ENCODE data around the gene HACD1. TPM values are rescaled to one million over a fixed set of nuclear protein-coding genes. Genes with fewer than 3 reads are reported as not detected.
"Not testable (repeated sequence)": the region's sequence is repeated elsewhere in the genome, so short reads cannot be mapped to it uniquely, and the experiment has no call there.

The HACD1 gene
- total RNA-seq, 2 experiments from 2014 or later = 0.47 to 0.69 TPM

DNA sequence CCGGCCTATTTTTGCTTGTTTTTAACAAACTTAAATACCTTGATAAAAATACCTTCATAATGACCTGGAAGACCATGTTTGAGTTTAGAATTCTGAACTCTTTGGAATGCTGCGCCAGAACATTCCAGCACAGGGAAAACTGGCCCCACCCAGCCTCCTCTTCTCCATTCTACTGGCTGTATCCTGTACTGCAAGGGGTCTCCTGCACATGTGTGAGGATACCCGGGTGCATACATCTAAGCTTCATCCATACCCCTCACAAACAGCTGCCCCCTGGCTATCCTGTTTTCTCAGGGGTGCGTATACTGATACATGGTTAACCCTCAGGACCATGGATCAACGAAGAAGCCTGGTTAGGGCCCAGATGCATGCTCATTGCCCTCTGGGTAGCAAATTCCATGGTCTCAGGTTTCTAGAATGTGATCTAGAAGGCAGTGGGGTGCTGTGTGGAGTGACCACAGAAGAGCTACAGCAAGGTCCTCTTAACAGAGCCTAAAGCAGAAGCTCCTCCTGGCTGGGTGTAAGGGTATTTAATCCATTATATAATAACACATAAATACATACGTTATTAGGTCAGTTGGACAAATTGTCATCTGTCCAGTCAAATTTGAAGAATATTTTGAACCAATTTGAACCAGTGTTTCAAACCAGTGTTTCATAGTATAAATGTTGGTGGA, 26.1 kb downstream of the HACD1 start:
- ChIA-PET POLR2A (no interaction called here), CTCF (no interaction called here)
- Mint-ChIP-seq H3K4me3 (no peak overlapping the region), H3K36me3 (ENCODE audit: low read depth) (no peaks in the 10 kb centered on the region), H3K27me3 (peaks cover 5% of the 10 kb centered on the region), H3K4me1 (peaks cover 3% of the 10 kb centered on the region), H3K9me3 (no peaks in the 10 kb centered on the region), H3K27ac (no peak overlapping the region)
- no peak for DNase-seq

DNA sequence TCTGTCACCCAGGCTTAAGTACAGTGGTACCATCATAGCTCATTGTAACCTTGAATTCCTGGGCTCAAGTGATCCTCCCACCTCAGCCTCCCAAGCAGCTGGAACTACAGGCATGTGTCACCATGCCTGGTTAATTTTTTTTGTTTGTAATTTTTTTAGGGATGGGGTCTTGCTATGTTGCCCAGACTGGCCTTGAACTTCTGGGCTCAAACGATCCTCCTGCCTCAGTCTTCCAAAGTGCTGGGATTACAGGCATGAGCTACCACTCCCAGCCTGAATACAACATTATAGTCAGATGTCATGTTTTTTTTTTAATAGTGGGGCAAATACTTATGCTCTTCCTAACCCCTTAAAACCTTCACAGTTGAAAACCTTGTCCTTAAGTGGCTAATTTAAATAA, 27.9 kb downstream of the HACD1 start:
- H3K27ac Mint-ChIP-seq; DNase-seq; H3K27me3 Mint-ChIP-seq; H3K36me3 Mint-ChIP-seq (ENCODE audit: low read depth); POLR2A ChIA-PET; H3K4me1 Mint-ChIP-seq; H3K4me3 Mint-ChIP-seq; H3K9me3 Mint-ChIP-seq: not testable (repeated sequence)
- CTCF ChIA-PET = interaction anchor here (1.0 kb wide), 1 partner anchor 16 kb away, joined by 3 read pairs; no protein-coding TSS in a partner anchor

DNA sequence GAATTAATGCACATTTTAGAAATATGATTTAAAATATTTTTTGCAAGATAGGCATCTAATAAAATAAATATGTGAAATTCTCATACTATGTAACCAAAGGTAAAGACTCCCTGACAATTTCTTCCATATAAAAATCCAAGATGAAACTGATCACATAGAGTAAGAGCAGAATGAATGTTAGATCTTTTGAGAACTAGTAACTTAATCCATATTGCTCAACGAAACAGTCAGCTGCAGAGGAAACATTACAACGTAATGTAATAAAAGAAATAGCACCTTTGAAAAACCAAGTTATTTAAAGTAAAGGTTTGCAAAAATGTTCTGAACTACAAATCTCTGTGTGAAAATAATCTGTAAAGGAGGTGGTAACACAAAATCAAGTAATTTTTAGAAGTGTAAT, 28.8 kb downstream of the HACD1 start:
- H3K27me3 Mint-ChIP-seq = peaks cover 7% of the 10 kb centered on the region
- ChIA-PET CTCF (no interaction called here), POLR2A (no interaction called here)
- peaks cover 3% of the 10 kb centered on the region for H3K4me1 Mint-ChIP-seq
- no peak for DNase-seq
- no peaks in the 10 kb centered on the region for H3K9me3 Mint-ChIP-seq
- H3K36me3 Mint-ChIP-seq (ENCODE audit: low read depth) = no peaks in the 10 kb centered on the region
- H3K27ac Mint-ChIP-seq = no peak overlapping the region
- no peak overlapping the region for H3K4me3 Mint-ChIP-seq

DNA sequence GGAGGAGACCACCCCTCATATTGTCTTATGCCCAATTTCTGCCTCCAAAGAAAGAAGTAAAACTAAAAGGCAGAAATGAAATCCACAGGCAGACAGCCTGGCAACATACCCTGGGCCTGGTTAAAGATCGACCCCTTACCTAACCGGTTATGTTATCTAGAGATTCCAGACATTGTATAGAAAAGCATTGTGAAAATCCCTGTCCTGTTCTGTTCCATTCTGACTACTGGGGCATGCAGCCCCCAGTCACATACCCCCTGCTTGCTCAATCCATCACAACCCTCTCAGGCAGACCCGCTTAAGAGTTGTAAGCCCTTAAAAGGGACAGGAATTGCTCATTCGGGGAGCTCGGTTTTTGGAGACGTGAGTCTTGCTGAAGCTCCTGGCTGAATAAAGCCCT, 29.9 kb downstream of the HACD1 start:
- CTCF ChIA-PET; H3K27me3 Mint-ChIP-seq; H3K36me3 Mint-ChIP-seq (ENCODE audit: low read depth); H3K27ac Mint-ChIP-seq; H3K4me3 Mint-ChIP-seq; DNase-seq; H3K4me1 Mint-ChIP-seq; H3K9me3 Mint-ChIP-seq; POLR2A ChIA-PET: not testable (repeated sequence)

DNA sequence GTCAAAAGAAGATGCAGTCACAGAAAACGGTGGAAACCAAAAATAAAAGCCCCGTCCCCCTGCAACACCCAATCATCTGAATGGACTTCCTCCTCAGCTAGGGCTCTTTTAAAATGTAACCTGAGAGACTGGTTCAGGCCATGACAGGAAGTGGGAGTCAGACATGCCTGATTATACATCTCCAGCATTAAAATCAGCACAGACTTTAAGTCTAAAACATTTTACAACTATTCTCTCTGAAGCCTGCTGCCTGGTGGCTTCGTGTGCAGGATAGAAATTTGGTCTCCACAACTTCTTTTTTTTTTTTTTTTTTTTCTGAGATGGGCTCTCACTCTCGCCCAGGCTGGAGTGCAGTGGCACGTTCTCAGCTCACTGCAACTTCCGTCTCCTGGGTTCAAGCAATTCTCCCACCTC, 30.3 kb downstream of the HACD1 start:
- H3K4me3 Mint-ChIP-seq = no peak overlapping the region
- H3K4me1 Mint-ChIP-seq = peaks cover 3% of the 10 kb centered on the region
- no peak for DNase-seq
- ChIA-PET POLR2A (no interaction called here), CTCF (no interaction called here)
- no peak overlapping the region for H3K27ac Mint-ChIP-seq
- H3K36me3 Mint-ChIP-seq (ENCODE audit: low read depth) = no peaks in the 10 kb centered on the region
- peaks cover 7% of the 10 kb centered on the region for H3K27me3 Mint-ChIP-seq
- H3K9me3 Mint-ChIP-seq = no peaks in the 10 kb centered on the region

DNA sequence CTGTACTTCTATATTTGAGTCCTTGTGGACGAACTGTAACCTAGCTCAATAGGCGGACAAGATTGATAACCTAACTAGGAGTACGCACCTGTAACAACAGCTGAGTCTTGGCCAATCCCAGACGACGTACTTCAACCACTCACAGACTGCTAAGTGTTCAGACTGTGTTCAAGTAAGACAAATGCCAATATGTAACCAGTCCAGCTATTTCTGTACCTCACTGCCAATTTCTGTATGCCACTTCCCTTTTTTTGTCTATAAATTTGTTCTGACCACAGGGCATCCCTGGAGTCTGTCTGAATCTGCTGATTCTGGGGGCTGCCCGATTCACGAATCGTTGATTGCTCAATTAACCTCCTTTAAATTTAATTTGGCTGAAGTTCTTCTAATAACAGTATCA, 32.2 kb downstream of the HACD1 start:
- H3K9me3 Mint-ChIP-seq = no peaks in the 10 kb centered on the region
- peaks cover 3% of the 10 kb centered on the region for H3K4me1 Mint-ChIP-seq
- POLR2A ChIA-PET = no interaction called here
- no peaks in the 10 kb centered on the region for H3K36me3 Mint-ChIP-seq (ENCODE audit: low read depth)
- no peak overlapping the region for H3K27ac Mint-ChIP-seq
- DNase-seq = no peak
- CTCF ChIA-PET = interaction anchor here (0.5 kb wide), 1 partner anchor 684 kb away, joined by 3 read pairs; no protein-coding TSS in a partner anchor
- peaks cover 7% of the 10 kb centered on the region for H3K27me3 Mint-ChIP-seq
- no peak overlapping the region for H3K4me3 Mint-ChIP-seq

DNA sequence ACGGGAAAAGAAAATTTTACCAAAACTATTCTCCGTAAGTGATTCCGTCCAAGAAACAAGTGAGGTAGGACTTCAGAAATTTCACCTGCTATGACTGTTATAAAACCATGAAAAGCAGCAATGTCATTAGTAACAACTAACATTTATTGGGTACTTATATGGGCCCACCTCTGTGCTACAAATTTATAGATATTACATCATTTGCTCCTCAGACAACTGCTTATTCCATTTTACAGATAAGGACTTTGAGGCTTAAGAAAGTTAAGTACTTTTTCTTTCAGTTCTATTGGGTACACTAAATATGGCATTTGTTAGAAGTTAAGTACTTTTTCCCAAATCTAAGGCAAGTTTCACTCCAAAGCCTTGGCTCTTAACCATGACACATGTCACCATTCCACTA, 36.3 kb downstream of the HACD1 start:
- peaks cover 2% of the 10 kb centered on the region for H3K27me3 Mint-ChIP-seq
- H3K4me3 Mint-ChIP-seq = no peak overlapping the region
- no peak overlapping the region for H3K27ac Mint-ChIP-seq
- no peaks in the 10 kb centered on the region for H3K36me3 Mint-ChIP-seq (ENCODE audit: low read depth)
- ChIA-PET CTCF (no interaction called here), POLR2A (no interaction called here)
- no peaks in the 10 kb centered on the region for H3K9me3 Mint-ChIP-seq
- H3K4me1 Mint-ChIP-seq = no peaks in the 10 kb centered on the region
- no peak for DNase-seq

DNA sequence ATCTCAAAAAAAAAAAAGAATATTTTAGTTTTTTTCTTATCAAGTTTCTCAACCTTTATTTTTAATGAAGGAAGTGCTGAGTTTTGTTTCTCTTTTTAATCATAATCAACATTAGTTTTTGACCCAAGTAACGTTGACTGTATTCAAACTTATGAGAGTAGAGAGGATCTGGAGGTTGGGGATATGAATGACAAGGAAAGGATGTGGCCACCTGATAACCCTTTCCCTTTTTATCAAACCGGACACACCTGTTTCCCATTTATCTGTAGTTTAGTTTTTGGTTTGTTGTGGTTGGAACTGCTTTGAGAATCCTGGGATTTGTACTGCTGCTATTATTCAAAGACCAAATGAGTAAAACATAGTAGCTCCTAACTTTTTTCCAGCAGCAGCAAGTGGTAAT, 38.6 kb downstream of the HACD1 start:
- no peak for DNase-seq
- Mint-ChIP-seq H3K4me1 (no peaks in the 10 kb centered on the region), H3K27me3 (no peaks in the 10 kb centered on the region), H3K36me3 (ENCODE audit: low read depth) (no peaks in the 10 kb centered on the region), H3K9me3 (no peaks in the 10 kb centered on the region), H3K4me3 (no peak overlapping the region), H3K27ac (no peak overlapping the region)
- ChIA-PET CTCF (no interaction called here), POLR2A (no interaction called here)

DNA sequence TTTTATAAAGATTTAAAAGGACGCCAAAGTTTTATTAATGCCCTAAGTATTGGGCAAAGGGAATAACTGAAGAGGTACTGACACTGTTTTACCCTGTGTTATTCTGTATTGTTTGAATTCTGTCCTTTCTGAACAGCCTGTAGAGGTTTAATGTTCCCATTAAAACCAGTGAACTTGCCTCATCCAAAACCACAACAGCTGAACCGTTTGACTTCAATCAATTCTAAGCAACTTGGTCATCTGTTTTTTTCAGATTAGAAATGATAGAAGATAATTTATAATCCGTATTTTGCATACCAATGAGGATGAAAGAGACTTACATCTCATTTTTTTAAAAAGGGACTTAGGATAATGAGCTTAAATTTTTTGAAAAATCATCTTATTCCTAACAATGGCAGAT, 40.4 kb downstream of the HACD1 start:
- POLR2A ChIA-PET = no interaction called here
- Mint-ChIP-seq H3K4me3 (no peak overlapping the region), H3K27me3 (peaks cover 4% of the 10 kb centered on the region), H3K4me1 (no peaks in the 10 kb centered on the region), H3K36me3 (ENCODE audit: low read depth) (no peaks in the 10 kb centered on the region), H3K9me3 (no peaks in the 10 kb centered on the region), H3K27ac (no peak overlapping the region)
- CTCF ChIA-PET = no interaction called here
- no peak for DNase-seq

DNA sequence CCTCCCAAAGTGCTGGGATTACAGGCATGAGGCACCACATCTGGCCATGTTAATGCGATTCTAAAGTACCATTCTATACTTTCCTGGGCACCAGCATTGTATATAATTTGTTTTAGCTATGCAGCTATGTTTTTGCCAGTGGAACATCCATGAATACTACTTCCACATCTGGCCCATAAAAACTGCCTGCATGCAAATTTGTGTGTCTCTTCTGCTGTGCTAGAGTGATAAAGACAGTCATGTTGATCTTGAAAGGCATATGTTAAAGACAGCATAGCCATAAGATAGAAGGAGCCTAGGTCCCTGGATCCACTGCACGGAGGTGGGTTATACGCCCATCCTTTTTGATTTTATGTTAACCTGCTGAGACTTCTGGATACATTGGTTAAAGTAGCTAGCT, 52.3 kb downstream of the HACD1 start:
- POLR2A ChIA-PET = no interaction called here

DNA sequence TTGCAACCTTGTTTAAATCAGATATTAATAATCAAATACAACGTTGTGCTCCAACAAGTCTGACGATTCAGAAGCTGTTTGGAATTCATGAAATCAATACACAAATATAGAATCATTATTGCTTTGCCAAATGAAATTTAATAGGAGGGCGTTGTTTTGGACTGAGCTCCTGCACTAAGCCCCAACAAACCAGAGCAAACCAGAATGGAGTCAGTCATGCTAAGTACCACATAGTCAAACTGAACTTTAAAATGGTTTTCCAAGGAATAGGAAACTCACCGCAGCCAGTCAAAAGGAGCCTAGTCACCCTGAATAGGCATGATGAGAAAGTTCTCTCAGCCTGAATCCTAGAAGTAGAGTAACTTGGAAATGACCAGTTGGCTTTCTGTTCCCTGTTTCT, 53.7 kb downstream of the HACD1 start:
- no peaks in the 10 kb centered on the region for H3K4me1 Mint-ChIP-seq
- ChIA-PET CTCF (interaction anchor here (0.7 kb wide), 1 partner anchor 29 kb away, joined by 3 read pairs; no protein-coding TSS in a partner anchor), POLR2A (no interaction called here)
- DNase-seq = no peak
- no peaks in the 10 kb centered on the region for H3K36me3 Mint-ChIP-seq (ENCODE audit: low read depth)
- H3K9me3 Mint-ChIP-seq = no peaks in the 10 kb centered on the region
- no peak overlapping the region for H3K27ac Mint-ChIP-seq
- H3K27me3 Mint-ChIP-seq = peaks cover 5% of the 10 kb centered on the region
- no peak overlapping the region for H3K4me3 Mint-ChIP-seq

More for the DNA sequence above, 52.3 kb downstream of the HACD1 start:
- Mint-ChIP-seq H3K9me3 (no peaks in the 10 kb centered on the region), H3K27ac (no peak overlapping the region), H3K27me3 (peaks cover 5% of the 10 kb centered on the region), H3K4me1 (no peaks in the 10 kb centered on the region), H3K4me3 (no peak overlapping the region), H3K36me3 (ENCODE audit: low read depth) (no peaks in the 10 kb centered on the region)
- no peak for DNase-seq
- CTCF ChIA-PET = no interaction called here

DNA sequence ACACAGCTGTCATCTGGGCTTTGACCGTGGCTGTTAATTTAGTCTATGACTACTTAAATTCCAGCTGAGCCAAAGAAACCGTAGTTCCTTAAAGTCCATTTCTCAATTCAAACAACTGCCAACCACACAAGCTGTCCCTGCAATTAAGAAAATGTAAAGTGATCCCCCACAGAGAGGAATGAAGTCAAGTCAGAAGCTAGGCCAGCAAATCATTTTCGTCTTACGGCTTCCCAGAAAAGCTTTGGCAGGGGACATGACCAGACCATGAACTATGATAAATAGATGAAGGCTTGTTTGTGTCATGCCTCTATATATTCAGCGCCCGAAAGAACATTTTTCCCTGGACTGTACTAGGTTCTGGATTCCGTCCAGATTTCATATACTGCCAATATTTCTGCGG, 54.6 kb downstream of the HACD1 start:
- H3K36me3 Mint-ChIP-seq (ENCODE audit: low read depth) = no peaks in the 10 kb centered on the region
- ChIA-PET CTCF (no interaction called here), POLR2A (no interaction called here)
- no peak overlapping the region for H3K27ac Mint-ChIP-seq
- no peak overlapping the region for H3K4me3 Mint-ChIP-seq
- H3K9me3 Mint-ChIP-seq = no peaks in the 10 kb centered on the region
- no peak for DNase-seq
- no peaks in the 10 kb centered on the region for H3K4me1 Mint-ChIP-seq
- H3K27me3 Mint-ChIP-seq = peaks cover 5% of the 10 kb centered on the region

DNA sequence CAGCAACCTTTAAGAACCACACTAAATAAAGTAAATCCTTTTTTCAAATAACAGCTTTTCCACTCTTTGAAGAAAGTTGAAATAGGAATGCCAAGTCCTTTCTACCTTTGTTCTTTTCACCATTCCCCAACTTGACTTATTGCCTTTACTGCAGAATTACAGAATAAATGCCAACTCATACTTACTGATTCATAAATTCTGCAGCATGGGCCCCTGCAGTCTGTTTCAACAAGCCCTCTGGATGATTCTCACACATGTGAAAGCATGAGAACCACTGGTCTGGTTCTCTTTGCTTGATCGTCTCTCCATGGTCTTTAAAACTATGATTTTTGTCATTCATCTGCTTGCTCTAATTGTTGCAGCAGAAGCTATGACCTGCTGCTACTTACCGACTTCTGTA, 56.1 kb downstream of the HACD1 start:
- Mint-ChIP-seq H3K4me3 (no peak overlapping the region), H3K4me1 (no peaks in the 10 kb centered on the region), H3K9me3 (no peaks in the 10 kb centered on the region), H3K27me3 (peaks cover 5% of the 10 kb centered on the region), H3K27ac (no peak overlapping the region), H3K36me3 (ENCODE audit: low read depth) (no peaks in the 10 kb centered on the region)
- DNase-seq = no peak
- CTCF ChIA-PET = interaction anchor here (0.6 kb wide), 1 partner anchor 1042 kb away, joined by 3 read pairs; no protein-coding TSS in a partner anchor
- POLR2A ChIA-PET = no interaction called here

DNA sequence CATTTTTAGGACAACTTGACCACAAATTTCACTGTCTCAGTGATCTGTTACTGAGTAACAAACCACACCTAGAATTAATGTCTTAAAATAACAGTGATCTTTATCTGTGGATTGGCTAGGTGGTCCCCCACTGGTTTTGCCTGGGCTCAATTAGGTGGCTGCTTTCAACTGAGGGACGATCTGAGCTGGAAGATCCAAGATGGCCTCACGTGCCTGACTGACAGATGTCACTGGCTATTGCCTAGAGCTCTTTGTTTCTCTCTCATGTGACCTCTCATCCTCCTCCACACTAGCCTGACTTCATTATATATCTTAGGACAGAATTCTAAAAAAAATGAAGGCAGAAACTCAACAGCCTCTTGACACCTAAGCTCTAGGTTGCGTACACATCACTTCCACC, 59.7 kb downstream of the HACD1 start:
- Mint-ChIP-seq H3K9me3 (no peaks in the 10 kb centered on the region), H3K4me1 (no peaks in the 10 kb centered on the region), H3K36me3 (ENCODE audit: low read depth) (no peaks in the 10 kb centered on the region), H3K27ac (no peak overlapping the region), H3K4me3 (no peak overlapping the region), H3K27me3 (no peaks in the 10 kb centered on the region)
- ChIA-PET POLR2A (no interaction called here), CTCF (no interaction called here)
- DNase-seq = no peak
